ENCODE data around the gene CABCOCO1. TPM values are rescaled to one million over a fixed set of nuclear protein-coding genes. Genes with fewer than 3 reads are reported as not detected.

The CABCOCO1 gene
- total and polyA plus RNA-seq, 9 of the 15 experiments (the other 6 are each of a cell fraction or from before 2014, with no cell fraction given), result 0.04 TPM; not detected in 8

GRCh38 chr10:61781969-61782403 lies 119.3 kb downstream of the CABCOCO1 start (continued):
- TF ChIP-seq TBP (optimal IDR thresholded peaks at IDR 0.05; ENCODE audit: low read depth, low read length) (no peak), EGR1 (conservative IDR thresholded peaks at IDR 0.05) (peak; percentile 40; the same call in 1 of the 2 replicates), GABPB2 (CRISPR knock-in tag; conservative IDR thresholded peaks at IDR 0.05) (no peak), NFRKB (IDR thresholded peaks at IDR 0.05; ENCODE audit: low read depth) (peak; percentile 40; the same call in 1 of the 2 replicates), PRDM10 (IDR thresholded peaks at IDR 0.05; ENCODE audit: partially characterized antibody) (peak; percentile 81), HLTF (IDR thresholded peaks at IDR 0.05) (0 out of 2 replicates have a peak, but pooled peaks have one; percentile 24), ZNF316 (IDR thresholded peaks at IDR 0.05) (peak; percentile 69; the same call in 1 of the 2 replicates), ZC3H8 (IDR thresholded peaks at IDR 0.05) (no peak), NCOA1 (IDR thresholded peaks at IDR 0.05; ENCODE audit: low read depth) (0 out of 2 replicates have a peak, but pooled peaks have one; percentile 54), ILK (tag; IDR thresholded peaks at IDR 0.05; ENCODE audit: borderline replicate concordance, low read depth) (no peak), LEF1 (IDR thresholded peaks at IDR 0.05) (peak; percentile 72), NR2C1 (IDR thresholded peaks at IDR 0.05) (peak; percentile 53), NR2C1 (tag; IDR thresholded peaks at IDR 0.05) (0 out of 2 replicates have a peak, but pooled peaks have one; percentile 14)
- TF ChIP-seq, protein P1, sequence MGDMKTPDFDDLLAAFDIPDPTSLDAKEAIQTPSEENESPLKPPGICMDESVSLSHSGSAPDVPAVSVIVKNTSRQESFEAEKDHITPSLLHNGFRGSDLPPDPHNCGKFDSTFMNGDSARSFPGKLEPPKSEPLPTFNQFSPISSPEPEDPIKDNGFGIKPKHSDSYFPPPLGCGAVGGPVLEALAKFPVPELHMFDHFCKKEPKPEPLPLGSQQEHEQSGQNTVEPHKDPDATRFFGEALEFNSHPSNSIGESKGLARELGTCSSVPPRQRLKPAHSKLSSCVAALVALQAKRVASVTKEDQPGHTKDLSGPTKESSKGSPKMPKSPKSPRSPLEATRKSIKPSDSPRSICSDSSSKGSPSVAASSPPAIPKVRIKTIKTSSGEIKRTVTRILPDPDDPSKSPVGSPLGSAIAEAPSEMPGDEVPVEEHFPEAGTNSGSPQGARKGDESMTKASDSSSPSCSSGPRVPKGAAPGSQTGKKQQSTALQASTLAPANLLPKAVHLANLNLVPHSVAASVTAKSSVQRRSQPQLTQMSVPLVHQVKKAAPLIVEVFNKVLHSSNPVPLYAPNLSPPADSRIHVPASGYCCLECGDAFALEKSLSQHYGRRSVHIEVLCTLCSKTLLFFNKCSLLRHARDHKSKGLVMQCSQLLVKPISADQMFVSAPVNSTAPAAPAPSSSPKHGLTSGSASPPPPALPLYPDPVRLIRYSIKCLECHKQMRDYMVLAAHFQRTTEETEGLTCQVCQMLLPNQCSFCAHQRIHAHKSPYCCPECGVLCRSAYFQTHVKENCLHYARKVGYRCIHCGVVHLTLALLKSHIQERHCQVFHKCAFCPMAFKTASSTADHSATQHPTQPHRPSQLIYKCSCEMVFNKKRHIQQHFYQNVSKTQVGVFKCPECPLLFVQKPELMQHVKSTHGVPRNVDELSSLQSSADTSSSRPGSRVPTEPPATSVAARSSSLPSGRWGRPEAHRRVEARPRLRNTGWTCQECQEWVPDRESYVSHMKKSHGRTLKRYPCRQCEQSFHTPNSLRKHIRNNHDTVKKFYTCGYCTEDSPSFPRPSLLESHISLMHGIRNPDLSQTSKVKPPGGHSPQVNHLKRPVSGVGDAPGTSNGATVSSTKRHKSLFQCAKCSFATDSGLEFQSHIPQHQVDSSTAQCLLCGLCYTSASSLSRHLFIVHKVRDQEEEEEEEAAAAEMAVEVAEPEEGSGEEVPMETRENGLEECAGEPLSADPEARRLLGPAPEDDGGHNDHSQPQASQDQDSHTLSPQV (IDR thresholded peaks at IDR 0.05), result peak; percentile 80
- TF ChIP-seq, protein P2, sequence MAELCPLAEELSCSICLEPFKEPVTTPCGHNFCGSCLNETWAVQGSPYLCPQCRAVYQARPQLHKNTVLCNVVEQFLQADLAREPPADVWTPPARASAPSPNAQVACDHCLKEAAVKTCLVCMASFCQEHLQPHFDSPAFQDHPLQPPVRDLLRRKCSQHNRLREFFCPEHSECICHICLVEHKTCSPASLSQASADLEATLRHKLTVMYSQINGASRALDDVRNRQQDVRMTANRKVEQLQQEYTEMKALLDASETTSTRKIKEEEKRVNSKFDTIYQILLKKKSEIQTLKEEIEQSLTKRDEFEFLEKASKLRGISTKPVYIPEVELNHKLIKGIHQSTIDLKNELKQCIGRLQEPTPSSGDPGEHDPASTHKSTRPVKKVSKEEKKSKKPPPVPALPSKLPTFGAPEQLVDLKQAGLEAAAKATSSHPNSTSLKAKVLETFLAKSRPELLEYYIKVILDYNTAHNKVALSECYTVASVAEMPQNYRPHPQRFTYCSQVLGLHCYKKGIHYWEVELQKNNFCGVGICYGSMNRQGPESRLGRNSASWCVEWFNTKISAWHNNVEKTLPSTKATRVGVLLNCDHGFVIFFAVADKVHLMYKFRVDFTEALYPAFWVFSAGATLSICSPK (IDR thresholded peaks at IDR 0.05; ENCODE audit: borderline replicate concordance), result no peak
- TF ChIP-seq, protein P3, sequence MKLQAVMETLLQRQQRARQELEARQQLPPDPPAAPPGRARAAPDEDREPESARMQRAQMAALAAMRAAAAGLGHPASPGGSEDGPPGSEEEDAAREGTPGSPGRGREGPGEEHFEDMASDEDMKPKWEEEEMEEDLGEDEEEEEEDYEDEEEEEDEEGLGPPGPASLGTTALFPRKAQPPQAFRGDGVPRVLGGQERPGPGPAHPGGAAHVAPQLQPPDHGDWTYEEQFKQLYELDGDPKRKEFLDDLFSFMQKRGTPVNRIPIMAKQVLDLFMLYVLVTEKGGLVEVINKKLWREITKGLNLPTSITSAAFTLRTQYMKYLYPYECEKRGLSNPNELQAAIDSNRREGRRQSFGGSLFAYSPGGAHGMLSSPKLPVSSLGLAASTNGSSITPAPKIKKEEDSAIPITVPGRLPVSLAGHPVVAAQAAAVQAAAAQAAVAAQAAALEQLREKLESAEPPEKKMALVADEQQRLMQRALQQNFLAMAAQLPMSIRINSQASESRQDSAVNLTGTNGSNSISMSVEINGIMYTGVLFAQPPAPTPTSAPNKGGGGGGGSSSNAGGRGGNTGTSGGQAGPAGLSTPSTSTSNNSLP (IDR thresholded peaks at IDR 0.05; ENCODE audit: borderline replicate concordance, low read depth, low read length), result peak; percentile 85

Measured in K562 (cell line).